ENCODE results near the gene SORCS1. TPM values are rescaled to one million over a fixed set of nuclear protein-coding genes. Genes with fewer than 3 reads are reported as not detected.

SORCS1 gene
- total RNA-seq, 1 experiment from 2014 or later, result 1.7 TPM

GRCh38 chr10:106826716-106827115, 337.8 kb downstream of the SORCS1 start:
- H3K4me3 Mint-ChIP-seq, result no peak overlapping the region
- Histone ChIP-seq H4K5ac (ENCODE audit: insufficient read length, low read depth, low read length) (no peak overlapping the region), H2BK15ac (ENCODE audit: low read depth, low read length) (no peak overlapping the region), H4K8ac (replicated peaks; ENCODE audit: insufficient read length, low read depth, low read length) (no peak overlapping the region), H3K23ac (ENCODE audit: insufficient read length, low read depth, low read length) (no peak overlapping the region), H2AK5ac (ENCODE audit: insufficient read length, low read length) (no peak overlapping the region), H3K56ac (ENCODE audit: insufficient read length, low read depth, low read length) (no peak overlapping the region), H4K20me1 (ENCODE audit: control insufficient read depth, insufficient read depth, insufficient read length) (no peaks in the 10 kb centered on the region), H3K9ac (ENCODE audit: extremely low read depth, insufficient read length, low read length) (no peak overlapping the region), H3K79me2 (ENCODE audit: insufficient read depth, low read length) (no peaks in the 10 kb centered on the region), H3K4me2 (ENCODE audit: insufficient read depth, insufficient read length, low read length) (no peak overlapping the region), H2BK120ac (ENCODE audit: low read depth, low read length, poor library complexity, severe bottlenecking) (no peak overlapping the region), H3K79me1 (ENCODE audit: insufficient read depth, low read depth, low read length, poor library complexity, severe bottlenecking) (no peaks in the 10 kb centered on the region), H2AFZ (ENCODE audit: low read length) (no peak overlapping the region), H3T11ph (ENCODE audit: low read length) (no peak overlapping the region), H2BK5ac (ENCODE audit: insufficient read length, low read length) (no peak overlapping the region), H3K14ac (ENCODE audit: insufficient read depth, low read length) (no peak overlapping the region), H4K91ac (ENCODE audit: insufficient read length, low read depth, low read length) (no peak overlapping the region), H2BK20ac (ENCODE audit: low read depth, low read length, poor library complexity, severe bottlenecking) (no peak overlapping the region), H3K27me3 (ENCODE audit: insufficient read depth, low read length) (no peaks in the 10 kb centered on the region), H3K23me2 (ENCODE audit: insufficient read length, low read depth, low read length, poor library complexity, severe bottlenecking) (no peaks in the 10 kb centered on the region), H3K27ac (ENCODE audit: insufficient read length, low read depth, low read length) (no peak overlapping the region), H2BK12ac (ENCODE audit: insufficient read length, low read depth, low read length) (no peak overlapping the region), H3K18ac (ENCODE audit: insufficient read length, low read depth, low read length) (no peak overlapping the region), H3K4me1 (ENCODE audit: insufficient read depth, low read length) (peaks cover 4% of the 10 kb centered on the region; the same call in 1 of the 2 replicates), H3K4ac (ENCODE audit: low read depth, low read length) (no peak overlapping the region), H3K9me3 (ENCODE audit: control insufficient read depth, low read depth, low read length) (no peaks in the 10 kb centered on the region)
- no peaks in the 10 kb centered on the region for H3K27me3 Mint-ChIP-seq (ENCODE audit: low read depth)
- WGBS (ENCODE audit: extremely low coverage, insufficient read length, low lambda C conversion rate), result no CpG with 5 or more reads among the region's 1 CpG
- H3K4me1 Mint-ChIP-seq, result peaks cover 6 to 8% of the 10 kb centered on the region in 2 experiments
- no peaks in the 10 kb centered on the region for H3K9me3 Mint-ChIP-seq
- no peaks in the 10 kb centered on the region for H3K36me3 Mint-ChIP-seq (ENCODE audit: insufficient read depth in 1 of 3, low read depth in 3 of 3)
- no peak for TF ChIP-seq CTCF (conservative IDR thresholded peaks at IDR 0.05)
- no peak overlapping the region for H3K27ac Mint-ChIP-seq
- DNase-seq, result no peak

Measured in H9 (cell line).